ENCODE results near the gene LRRC28.

Gene LRRC28

DNA sequence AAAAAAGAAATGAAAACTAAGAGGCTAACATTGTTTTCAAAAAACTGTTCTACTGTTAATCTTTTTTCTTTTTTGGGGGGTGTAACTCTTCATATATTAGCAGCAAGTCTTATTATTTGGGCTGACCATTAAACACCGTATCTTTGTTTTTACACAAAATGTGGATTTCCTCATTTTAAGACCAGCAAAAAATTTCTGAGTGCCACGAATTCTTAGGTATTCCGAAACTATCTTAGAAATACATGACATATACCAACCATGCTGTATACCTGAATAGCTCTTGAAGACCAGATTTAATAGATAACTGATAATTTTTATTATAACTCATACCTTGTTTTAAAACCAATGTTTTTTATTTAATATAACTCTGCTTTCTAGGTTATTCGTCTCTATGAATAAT, 1.3 kb upstream of the LRRC28 start:
- no peak for DNase-seq

DNA sequence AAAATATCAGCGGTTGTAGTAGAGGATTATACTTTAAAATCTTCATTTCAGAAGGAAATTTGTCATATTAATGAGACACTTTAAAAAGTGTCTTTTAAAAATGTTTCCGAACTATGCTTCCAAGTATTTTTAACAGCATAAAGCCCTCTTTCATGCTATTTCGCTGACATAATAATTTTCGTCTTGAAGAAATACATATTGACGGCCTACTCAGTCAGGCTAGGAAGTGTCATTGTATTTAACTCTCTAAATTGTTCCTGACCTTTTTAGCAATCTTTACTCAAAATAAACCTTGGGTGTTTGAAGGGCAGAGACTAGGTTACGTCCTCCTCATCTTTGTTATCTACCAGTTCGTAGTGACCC, 806 bp upstream of the LRRC28 start:
- DNase-seq, result no peak

DNA sequence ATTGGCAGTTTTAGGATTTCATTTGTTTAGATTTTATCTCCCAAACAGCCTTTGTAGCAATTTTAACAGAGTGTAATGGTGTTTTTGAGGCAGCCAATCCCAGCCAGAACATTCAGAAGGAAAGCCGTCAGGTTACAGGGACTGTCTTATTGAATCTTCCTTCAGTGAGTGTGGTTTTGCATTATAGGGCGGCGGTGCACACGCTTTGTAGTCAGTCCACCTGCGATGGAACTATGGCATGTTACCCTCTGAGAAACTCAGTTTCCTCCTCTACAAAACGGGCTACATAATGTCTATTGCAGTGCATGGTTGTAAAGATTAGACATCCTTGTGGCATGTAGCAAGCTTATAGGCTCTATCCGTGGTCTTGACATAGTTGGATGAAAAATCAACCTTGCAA, 1.0 kb downstream of the LRRC28 start:
- DNase-seq, result no peak

DNA sequence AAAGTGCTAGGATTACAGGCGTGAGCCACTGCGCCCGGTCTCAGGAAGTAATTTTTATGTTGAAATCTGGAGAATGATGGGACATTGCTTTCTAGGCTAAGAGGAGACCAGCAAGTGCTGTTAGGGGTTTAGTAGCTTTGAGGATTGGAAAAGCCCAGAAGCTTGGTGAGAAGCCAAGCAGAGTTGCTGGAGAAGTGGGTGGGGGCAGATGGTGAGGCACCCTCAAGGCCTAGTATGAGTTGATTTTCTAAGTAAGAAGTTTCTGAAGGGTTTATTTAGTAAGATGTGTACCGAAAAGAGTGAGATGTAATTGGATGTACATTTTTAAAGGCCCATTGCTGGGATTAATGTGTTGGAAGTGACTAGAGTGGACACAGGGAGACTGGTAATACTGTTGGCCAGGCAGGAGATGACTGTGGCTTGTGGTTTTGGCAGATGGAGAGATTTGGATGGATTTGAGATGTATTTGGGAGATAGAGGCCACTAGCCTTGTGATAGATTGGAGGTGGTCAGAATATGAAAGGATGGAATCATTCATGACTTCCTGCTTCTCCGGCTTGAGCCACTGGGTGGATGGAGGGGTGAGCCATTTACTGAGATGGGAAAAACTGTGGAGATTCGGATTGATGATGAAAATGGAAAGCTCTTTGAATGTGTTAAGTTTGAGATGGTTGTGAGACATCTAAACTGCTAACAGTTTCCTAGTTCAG, 2.3 kb downstream of the LRRC28 start:
- no peak for DNase-seq

DNA sequence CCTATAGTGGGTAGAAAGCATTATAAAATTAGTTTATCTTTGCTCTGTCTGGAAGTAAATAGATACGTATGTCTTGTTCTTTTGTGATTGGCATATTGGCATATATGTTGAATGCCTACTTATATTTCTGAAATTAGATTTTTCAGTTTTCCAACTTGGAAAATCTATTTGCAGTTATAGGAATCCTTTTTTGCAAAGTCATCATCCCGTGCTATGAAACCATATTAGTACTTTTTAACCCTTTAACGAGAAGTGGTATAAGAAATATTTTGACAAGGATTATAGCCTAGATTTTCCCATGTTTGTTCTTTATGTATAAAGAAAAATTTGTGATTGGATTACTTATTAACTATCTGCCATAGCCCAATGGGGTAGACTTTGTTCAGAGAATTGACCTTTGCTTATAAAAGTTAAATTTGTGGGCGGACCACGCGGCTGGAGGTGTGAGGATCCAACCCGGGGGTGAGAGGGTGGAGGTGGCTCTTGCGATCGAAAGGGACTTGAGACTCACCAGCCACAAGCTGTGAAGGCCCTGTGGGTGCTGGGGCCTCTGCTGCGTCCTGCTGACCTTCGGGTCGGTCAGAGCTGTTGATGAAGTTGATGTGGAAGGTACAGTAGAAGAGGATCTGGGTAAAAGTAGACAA, 5.9 kb downstream of the LRRC28 start:
- no peak for DNase-seq

DNA sequence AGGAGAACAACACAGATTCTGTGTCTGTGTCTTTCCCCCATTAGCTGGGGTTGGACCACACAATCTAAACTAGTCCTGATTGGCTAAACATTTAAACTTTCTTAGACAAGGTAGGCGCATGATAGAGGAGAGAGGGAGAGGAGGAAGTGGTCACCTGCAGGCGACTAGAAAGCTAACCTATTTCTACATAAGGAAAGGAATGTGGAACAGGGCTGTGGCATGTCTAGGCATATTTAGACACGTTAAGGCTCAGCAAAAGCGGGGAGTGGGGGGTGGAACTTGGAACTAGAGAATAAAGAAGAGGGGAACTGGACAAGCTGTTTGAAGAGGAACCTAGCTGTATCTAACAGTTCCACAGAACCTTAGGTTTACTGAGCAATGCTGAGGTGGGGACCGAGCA, 12.8 kb downstream of the LRRC28 start:
- no peak for DNase-seq

DNA sequence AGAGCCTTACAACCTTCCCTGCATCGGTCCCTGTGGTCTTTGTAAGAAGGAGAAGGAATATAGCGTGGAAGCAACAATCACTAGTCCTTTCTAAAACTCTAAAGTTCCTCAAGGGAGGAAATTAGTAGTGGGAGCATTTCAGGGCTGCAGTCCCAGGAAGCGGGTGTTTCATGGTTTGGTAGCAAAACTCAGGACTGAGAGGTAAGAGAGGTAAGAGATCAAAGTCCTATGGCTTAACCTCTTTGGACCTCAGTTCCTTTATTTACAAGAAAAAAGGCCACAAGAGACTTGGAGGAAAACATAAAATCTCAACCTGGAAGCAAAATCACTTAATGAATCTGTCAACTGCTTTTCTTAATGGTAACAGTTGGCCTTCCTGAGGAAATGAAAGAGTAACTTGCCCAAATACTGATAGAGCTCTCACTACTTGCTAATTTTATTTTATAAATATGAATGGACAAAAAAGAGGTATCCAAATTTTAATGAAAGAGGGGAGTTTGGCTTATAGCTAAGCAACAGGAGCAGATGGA, 14.3 kb downstream of the LRRC28 start:
- no peak for DNase-seq

DNA sequence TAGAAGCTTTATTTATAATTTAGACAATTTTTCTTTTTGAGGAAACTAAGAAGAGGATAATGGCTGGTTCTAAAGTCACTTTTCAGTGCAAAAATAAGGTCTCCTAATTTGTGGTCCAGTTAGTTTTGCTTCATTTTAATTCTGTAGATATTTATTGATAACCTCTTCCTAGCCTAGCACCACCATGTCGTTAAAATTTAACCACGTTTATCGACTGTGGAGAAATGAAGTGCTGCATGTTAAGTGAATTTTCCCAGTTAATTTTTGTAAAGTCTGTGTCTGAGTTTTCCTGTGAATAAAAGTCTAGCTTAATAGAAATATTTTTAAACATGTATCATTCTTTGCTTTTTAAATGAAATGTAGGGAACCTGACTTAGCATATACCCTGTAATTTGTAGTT, 16.7 kb downstream of the LRRC28 start:
- no peak for DNase-seq

DNA sequence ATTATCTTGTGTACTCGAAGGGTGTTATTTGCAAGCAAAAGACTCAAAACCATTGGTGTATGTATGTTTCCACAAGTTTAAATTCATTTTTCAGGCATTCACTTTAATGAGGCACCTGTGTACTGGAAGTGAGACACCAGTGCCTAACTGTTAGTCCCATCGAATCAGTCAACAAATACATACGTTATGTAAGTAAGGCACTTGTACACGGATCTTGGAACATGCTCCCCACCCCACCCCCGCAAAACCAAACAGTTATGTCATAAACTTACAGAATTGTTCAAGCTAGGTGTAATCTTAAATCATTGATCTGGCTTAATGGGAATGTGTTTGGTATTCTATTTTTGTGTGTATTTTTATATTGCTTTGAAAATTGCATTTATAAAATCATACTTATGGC, 17.1 kb downstream of the LRRC28 start:
- no peak for DNase-seq

DNA sequence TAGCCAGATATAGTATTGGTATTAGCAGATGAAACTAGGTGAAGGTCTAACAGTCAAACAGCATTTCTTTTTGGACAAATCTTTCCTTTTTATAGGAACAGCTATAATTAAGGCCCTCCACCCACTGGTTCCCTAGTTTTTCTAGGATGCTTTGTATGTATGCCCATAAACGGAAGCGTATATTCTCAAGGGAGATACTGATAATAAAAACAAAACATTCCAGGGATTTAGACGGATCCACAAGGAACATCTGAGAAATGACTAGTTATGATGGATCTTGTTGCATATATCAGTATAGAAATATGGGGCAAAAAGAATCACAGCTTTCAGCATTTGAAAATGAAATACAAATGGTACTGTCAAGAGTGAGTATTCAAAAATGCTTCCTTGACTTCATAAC, 22.5 kb downstream of the LRRC28 start:
- no peak for DNase-seq

DNA sequence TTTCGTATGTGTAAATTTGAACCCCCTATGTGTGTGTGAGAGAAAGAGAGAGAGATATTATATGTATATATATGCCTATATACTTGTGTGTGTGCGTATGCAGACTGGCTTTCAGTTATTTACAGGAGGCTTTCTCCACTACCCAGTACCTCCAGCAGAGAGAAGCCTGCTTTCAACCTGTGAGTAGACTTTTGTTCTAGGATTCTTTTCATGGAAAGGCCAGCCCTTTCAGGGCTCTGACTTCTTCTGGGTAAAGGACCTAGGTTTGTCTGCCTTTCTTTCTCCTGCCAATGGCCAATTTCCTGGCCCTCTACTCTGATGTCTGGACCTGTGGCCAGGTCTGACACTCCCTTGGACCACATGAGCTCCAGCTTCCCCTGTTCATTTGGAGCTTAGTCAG, 23.8 kb downstream of the LRRC28 start:
- DNase-seq, result no peak

DNA sequence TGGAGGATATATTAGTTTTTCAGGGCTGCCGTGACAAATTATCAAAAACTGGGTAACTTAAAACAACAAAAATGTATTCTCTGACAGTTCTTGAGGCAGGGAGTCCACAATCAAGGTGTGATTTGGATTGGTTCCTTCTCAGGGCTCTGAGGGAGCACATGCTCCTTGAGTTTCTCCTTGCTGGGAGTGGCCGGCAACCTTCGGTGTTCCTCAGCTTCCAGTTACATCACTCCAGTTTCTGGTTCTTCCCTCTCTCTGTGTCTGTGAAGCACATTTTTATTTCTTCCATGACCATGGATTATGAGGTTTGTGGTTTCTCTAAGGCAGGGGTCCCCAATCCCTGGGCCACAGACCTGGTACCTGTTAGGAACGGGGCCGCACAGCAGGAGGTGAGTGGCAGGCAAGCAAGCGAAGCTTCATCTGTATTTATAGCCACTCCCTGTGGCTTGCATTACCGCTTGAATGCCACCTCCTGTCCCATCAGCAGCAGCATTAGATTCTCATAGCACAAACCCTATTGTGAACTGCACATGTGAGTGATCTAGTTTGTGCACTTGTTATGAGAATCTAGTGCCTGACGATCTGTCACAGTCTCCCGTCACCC, 24.3 kb downstream of the LRRC28 start:
- DNase-seq, result no peak

DNA sequence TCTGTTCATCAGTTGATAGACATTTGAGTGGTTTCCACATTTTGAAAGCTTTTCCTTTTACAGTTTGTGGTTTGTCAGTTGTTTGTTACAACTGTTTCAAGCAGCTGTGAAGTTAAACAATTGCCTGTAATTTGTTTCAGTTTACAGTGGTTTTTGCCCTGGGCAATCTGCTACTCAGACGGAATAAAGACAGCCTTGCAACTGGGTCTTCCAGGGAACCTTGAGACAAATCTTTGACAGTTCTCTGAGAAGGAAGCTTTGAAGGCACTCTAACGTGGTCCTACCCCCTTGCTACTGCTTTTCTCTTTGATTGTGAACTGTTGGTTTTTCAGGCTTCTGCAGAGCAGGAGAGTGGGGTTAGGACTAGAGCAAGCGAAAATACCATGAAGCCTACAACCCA, 28.0 kb downstream of the LRRC28 start:
- DNase-seq, result no peak

DNA sequence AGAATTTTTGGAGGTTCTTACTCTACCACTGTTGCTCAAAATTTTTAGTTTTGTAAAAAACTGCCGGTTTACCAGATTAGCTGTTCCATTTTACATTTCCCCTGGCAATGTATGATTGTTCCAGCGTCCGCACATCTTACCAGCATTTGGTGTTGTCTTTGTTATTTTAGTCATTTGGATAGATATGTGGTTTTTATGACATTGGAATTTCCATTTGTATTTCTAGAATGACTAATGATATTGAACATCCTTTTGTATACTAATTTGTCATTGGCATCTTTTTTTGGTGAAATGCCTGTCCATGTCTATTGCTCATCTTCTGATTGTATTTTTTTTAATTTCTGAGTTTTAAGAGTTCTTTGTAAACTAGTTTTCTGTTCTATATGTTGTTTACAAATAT, 28.5 kb downstream of the LRRC28 start:
- no peak for DNase-seq

DNA sequence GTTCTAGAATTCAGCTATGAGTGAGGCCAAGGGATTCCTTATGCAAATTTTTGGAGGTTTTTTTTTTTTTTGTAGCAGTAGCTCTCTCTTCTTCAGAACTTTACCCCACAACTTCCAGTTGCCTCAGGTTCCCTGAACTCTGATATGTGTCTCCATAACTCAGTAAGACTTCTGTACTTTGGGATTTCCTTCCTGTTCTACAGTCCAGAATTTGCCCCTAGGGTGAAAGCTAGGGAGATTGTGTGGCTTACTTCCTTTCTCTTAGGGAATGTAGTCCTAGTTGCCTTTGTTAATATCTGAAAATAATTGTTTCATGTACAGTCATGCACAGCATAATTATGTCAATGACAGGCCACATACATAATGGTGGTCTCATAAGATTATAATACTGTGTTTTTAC, 30.8 kb downstream of the LRRC28 start:
- DNase-seq, result no peak

DNA sequence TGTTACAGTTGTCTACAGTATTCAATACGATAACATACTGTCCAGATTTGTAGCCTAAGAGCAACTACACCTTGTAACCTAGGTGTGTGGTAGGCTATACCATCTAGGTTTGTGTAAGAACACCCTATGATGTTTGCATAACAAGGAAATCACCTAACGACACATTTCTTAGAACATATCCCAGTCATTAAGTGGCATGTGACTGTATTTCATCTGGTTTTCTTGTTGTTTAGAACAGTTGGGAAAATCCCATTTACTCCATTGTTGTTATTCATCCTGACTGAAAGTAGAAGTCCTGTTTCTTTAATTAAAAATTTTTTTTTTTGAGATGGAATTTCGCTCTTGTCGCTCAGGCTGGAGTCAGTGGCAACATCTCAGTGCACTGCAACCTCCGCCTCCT, 31.3 kb downstream of the LRRC28 start:
- no peak for DNase-seq

DNA sequence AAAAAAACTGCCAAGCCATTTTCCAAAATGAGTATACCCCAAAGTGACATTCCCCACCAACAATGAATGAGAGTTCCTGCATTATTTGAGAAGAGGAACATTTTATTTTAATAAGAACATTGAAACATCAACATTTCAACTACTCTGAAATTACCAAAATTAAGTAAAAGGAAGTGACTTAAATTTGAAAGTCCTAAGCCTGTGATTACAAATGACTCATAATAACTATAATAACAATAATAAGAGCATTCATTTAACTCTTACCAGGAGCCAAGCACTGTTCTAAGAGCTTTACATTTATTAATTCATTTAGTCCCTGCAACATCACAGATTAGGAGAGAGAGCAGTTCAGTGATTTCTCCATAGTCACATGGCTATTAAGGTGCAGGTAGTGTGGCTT, 32.4 kb downstream of the LRRC28 start:
- no peak for DNase-seq

DNA sequence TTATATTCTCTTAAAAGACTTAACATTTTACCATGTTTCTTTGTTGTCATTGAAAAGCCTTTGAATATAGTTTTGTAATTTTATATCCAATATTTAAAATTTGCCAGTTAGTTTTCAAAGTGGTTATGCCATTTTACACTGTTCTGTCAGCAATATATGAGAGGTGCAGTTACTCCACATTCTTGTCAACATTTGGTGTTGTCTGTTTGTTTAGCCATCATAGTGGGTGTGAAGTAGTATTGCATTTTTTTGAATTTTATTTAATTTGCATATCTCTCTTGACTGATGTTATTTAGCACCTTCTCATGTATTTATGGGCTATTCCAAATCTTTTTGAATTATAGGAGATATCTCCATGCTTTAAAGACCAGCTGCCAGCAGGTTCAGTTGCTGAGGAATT, 40.4 kb downstream of the LRRC28 start:
- no peak for DNase-seq

DNA sequence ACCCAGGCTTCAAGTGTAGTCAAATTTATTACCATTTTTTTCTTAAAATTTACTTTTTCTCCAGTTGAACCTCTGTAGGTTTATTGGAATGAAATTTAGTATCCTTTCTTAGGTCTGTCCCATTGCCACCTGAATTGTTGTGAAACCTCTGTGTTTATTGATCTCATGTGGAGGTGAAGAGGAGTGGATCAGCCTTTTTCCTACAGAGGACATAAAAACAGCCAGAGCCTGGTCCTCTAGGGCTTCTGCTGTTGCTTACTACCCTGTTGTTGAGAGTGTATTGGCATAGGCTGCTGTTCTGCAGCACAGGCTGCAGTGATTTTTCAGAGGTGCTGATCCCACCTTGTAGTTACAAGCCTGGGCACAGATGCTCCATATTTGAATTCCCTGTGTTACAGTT, 44.6 kb downstream of the LRRC28 start:
- no peak for DNase-seq

DNA sequence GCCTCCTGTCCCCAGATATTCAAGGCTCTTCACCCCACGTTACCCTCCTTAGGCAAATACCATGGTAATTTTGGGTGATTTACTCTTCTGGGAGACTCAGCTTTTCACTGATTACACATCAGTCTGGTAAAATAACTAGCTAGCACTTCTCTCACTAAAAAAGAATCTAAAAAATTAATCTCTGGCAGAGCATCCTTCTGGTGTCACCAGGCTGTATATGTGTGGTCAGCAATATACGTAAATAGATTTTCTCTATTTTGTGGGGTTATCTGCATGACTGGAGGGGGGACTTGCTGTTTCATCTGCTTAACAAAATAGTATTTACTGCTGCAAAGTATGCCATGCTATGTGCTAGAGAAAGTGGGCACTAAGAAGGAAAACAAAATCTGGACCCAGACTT, 45.1 kb downstream of the LRRC28 start:
- DNase-seq, result no peak

DNA sequence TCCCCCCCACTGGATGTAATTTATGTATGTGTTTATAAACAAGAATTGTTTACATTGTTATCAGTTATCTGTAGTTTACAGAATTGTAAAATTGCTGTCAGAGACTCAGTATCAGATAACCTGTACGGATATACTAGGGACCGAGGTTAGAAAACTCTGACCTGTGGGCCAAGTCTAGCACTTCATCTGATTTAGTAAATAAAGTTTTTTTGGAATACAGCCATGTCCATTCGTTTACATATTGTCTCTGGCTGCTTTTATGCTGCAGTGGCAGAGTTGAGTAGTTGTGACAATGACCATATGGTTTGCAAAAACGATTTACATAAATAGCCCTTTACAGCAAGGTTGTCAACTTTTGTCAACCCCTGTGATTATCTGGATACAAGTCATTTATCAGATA, 52.6 kb downstream of the LRRC28 start:
- DNase-seq, result no peak

DNA sequence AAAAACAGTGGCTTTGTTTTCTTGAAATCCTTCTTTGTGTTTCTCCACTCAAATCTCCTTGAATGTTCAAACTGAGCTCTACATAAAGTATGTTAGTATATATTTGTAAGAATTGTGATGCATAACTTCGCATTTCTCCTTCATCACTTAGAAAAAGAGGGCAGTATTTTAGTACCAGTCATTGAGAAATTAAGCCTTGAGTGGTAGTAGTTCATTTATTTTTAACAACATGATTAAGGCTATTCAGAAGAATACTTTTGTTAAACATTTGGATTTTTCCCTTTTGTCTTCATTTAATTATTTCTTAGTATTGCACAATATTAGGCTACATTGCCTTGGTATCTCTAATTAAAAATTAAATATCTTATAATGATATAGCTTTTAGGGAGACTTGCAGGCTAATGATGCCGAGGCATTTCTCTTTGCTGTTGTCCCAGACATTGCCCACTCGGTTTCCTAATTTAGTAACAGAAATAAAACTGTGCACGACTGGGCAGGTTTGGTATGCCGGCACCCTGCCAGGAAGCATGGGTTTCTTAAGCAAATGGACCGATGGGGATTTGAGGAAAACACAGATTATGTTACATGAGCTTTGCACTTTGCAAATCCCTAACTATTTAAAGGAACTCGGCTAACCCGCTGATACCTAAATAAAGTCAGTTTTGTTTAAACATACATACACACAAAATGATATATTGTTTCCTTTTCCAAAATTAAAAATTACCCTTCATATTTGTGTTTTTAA, 54.7 kb downstream of the LRRC28 start:
- peak; percentile 32 for DNase-seq

DNA sequence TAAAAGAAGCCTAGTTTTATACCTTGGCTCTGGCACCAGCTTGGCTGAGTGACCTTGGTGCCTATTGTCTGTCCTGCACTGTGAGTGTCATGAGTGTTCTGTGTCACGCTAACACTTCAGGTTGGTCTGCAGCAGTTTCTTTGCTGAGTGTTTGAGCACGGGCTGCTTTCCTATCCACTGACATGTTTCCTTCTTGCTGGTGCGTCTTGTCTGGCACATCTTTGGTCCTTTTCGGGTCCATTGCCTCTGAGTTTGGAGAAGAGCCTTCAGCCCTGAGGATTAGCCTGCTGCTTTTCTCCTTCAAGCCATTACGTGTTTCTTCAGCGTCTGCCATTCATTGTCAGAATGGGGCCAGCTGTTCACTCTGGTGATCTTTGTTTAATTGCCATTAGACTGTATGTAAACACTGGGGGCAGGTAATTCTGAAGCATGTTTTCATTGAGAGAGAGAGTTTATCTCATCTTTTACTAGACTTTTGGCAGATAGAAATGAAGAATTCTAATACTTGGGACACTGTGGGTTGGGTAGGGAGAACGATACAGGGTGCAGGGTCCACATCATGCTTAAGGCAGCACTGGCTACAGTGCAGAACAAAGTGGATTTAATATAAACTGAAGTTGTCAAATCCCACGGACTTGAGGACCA, 55.5 kb downstream of the LRRC28 start:
- peak; percentile 42 for DNase-seq
